Measurements from ENCODE around the gene CEP83.

The CEP83 gene

DNA sequence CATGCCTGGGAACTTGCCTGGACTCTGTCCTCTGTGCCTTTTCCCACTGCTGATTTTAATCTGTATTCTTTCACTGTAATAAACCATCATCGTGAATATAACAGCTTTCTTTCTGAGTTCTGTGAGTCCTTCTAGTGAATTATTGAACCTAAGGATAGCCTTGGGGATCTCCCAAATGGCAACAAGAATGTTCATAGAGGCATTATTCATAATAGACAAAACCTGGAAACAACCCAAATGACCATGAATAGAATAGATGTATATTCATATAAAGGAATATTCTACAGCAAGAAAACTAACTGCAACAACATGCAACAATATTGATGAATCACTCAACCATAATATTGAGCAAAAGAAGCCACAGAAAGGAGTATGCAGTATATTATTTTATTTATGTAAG, 44.7 kb upstream of the CEP83 start:
- H3K9me2 ChIP-seq (replicated peaks; ENCODE audit: control insufficient read depth, low read length): no peaks in the 10 kb centered on the region
- H3K4me1 ChIP-seq (ENCODE audit: control insufficient read depth, low read length): no peaks in the 10 kb centered on the region
- no peaks in the 10 kb centered on the region for H3K79me2 ChIP-seq (ENCODE audit: control insufficient read depth, low read length)
- TF ChIP-seq, protein P1, sequence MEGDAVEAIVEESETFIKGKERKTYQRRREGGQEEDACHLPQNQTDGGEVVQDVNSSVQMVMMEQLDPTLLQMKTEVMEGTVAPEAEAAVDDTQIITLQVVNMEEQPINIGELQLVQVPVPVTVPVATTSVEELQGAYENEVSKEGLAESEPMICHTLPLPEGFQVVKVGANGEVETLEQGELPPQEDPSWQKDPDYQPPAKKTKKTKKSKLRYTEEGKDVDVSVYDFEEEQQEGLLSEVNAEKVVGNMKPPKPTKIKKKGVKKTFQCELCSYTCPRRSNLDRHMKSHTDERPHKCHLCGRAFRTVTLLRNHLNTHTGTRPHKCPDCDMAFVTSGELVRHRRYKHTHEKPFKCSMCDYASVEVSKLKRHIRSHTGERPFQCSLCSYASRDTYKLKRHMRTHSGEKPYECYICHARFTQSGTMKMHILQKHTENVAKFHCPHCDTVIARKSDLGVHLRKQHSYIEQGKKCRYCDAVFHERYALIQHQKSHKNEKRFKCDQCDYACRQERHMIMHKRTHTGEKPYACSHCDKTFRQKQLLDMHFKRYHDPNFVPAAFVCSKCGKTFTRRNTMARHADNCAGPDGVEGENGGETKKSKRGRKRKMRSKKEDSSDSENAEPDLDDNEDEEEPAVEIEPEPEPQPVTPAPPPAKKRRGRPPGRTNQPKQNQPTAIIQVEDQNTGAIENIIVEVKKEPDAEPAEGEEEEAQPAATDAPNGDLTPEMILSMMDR (IDR thresholded peaks at IDR 0.05; ENCODE audit: low read depth, low read length, poor library complexity, severe bottlenecking): no peak
- no peak for TF ChIP-seq EZH2phosphoT487 (IDR thresholded peaks at IDR 0.05; ENCODE audit: borderline replicate concordance, low read length)
- no peak overlapping the region for H3K4me2 ChIP-seq (ENCODE audit: low read length)
- no peaks in the 10 kb centered on the region for H3K36me3 ChIP-seq (ENCODE audit: control insufficient read depth, low read length)
- H3F3A ChIP-seq (ENCODE audit: control insufficient read depth, insufficient read depth): no peaks in the 10 kb centered on the region
- no peaks in the 10 kb centered on the region for H3K9me3 ChIP-seq (ENCODE audit: control insufficient read depth, insufficient read depth, low read length)
- H3K27me3 ChIP-seq (ENCODE audit: control insufficient read depth, low read length): no peaks in the 10 kb centered on the region
- no peak overlapping the region for H3K4me3 ChIP-seq (ENCODE audit: low read length)
- H4K20me1 ChIP-seq (ENCODE audit: control insufficient read depth, insufficient read depth, low read depth, low read length): no peaks in the 10 kb centered on the region
- H3K27ac ChIP-seq (ENCODE audit: low read depth, low read length): no peak overlapping the region

DNA sequence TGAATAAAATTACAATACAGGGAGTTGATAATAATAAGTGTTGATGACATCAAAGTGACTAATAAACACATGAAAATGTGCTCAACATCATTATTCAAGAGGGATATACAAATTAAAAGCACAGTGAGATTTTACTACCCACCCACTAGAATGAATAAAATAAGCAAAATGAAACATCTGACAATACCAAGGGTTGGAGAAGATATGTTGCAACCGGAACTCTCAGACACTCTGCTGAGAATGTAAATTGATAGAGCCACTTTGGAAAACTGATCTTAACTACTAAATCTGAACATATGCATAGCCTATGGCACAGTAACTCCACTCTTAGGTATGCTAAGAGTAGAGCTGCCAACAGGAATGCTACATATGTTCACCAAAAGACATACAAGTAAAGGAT, 44.0 kb upstream of the CEP83 start:
- Histone ChIP-seq H3K27ac (ENCODE audit: low read depth, low read length) (no peak overlapping the region), H3K9me2 (replicated peaks; ENCODE audit: control insufficient read depth, low read length) (no peaks in the 10 kb centered on the region), H3K36me3 (ENCODE audit: control insufficient read depth, low read length) (no peaks in the 10 kb centered on the region), H3K4me3 (ENCODE audit: low read length) (no peak overlapping the region), H3K27me3 (ENCODE audit: control insufficient read depth, low read length) (no peaks in the 10 kb centered on the region), H4K20me1 (ENCODE audit: control insufficient read depth, insufficient read depth, low read depth, low read length) (no peaks in the 10 kb centered on the region), H3K4me2 (ENCODE audit: low read length) (no peak overlapping the region), H3F3A (ENCODE audit: control insufficient read depth, insufficient read depth) (no peaks in the 10 kb centered on the region), H3K79me2 (ENCODE audit: control insufficient read depth, low read length) (no peaks in the 10 kb centered on the region), H3K9me3 (ENCODE audit: control insufficient read depth, insufficient read depth, low read length) (no peaks in the 10 kb centered on the region), H3K4me1 (ENCODE audit: control insufficient read depth, low read length) (no peaks in the 10 kb centered on the region)
- TF ChIP-seq, protein P1 (IDR thresholded peaks at IDR 0.05; ENCODE audit: low read depth, low read length, poor library complexity, severe bottlenecking): no peak
- no peak for TF ChIP-seq EZH2phosphoT487 (IDR thresholded peaks at IDR 0.05; ENCODE audit: borderline replicate concordance, low read length)

DNA sequence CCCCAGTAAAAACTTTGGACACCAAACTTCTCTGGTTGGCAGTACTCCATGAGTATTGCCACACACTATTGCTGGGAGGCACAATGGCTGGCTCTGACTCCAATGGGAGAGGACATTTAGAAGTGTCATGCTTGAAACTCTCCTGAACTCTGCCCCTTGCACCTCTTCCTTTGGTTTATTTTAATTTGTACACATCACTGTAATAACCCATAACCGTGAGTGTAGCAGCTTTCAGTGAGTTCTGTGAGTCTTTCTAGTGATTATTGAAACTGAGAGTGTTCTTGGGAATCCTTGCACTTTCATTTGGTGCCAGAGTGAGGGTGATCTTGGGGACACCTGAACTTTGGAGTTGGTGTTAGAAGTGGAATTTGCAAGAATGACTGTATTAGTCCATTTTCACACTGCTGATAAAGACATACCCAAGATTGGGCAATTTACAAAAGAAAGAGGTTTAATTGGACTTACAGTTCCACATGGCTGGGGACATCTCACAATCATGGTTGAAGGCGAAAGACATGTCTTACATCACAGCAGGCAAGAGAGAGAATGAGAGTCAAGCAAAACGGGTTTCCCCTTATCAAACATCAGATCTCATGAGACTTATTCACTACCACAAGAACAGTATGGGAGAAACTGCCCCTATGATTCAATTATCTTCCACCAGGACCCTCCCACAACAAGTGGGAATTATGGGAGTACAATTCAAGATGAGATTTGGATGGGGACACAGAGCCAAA, 41.3 kb upstream of the CEP83 start:
- Histone ChIP-seq H3K4me1 (ENCODE audit: control insufficient read depth, low read length) (no peaks in the 10 kb centered on the region), H3F3A (ENCODE audit: control insufficient read depth, insufficient read depth) (no peaks in the 10 kb centered on the region), H3K9me3 (ENCODE audit: control insufficient read depth, insufficient read depth, low read length) (peaks cover 5% of the 10 kb centered on the region; the same call in 1 of the 2 replicates), H3K9me2 (replicated peaks; ENCODE audit: control insufficient read depth, low read length) (no peaks in the 10 kb centered on the region), H3K79me2 (ENCODE audit: control insufficient read depth, low read length) (no peaks in the 10 kb centered on the region), H3K27ac (ENCODE audit: low read depth, low read length) (no peak overlapping the region), H3K4me2 (ENCODE audit: low read length) (no peak overlapping the region), H3K27me3 (ENCODE audit: control insufficient read depth, low read length) (no peaks in the 10 kb centered on the region), H3K4me3 (ENCODE audit: low read length) (no peak overlapping the region), H3K36me3 (ENCODE audit: control insufficient read depth, low read length) (no peaks in the 10 kb centered on the region), H4K20me1 (ENCODE audit: control insufficient read depth, insufficient read depth, low read depth, low read length) (no peaks in the 10 kb centered on the region)
- TF ChIP-seq, protein P1 (IDR thresholded peaks at IDR 0.05; ENCODE audit: low read depth, low read length, poor library complexity, severe bottlenecking): no peak
- TF ChIP-seq EZH2phosphoT487 (IDR thresholded peaks at IDR 0.05; ENCODE audit: borderline replicate concordance, low read length): no peak
